ENCODE measurements around the gene GRID2. TPM values are rescaled to one million over a fixed set of nuclear protein-coding genes. Genes with fewer than 3 reads are reported as not detected.

GRID2 gene
- polyA plus RNA-seq, 1 donor from 2014 or later = not detected

DNA sequence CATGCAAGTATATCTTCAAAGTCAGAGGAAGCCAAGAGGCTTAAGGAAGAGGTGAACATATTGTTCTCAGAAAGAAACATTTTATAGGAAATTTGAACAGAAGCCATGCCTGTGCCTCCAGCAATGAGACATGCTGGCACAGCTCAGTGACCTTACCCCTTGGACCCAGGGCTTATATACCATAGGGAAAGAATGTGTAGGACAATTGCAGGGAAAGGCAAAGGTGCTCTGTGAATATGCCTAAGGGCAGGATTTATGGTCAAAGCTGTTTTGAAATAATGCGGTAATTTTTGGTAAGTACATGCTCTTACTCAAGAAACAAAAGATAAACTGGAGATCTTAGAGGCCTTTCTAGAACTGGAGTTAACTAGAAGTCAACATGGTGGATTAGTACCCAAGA is 568.8 kb downstream of the GRID2 start:
- no peak overlapping the region for H3K4me3 Mint-ChIP-seq
- H3K27me3 Mint-ChIP-seq = no peaks in the 10 kb centered on the region
- no peaks in the 10 kb centered on the region for H3K4me1 Mint-ChIP-seq
- no peaks in the 10 kb centered on the region for H3K36me3 Mint-ChIP-seq
- no peaks in the 10 kb centered on the region for H3K9me3 Mint-ChIP-seq
- no peak overlapping the region for H3K27ac Mint-ChIP-seq

DNA sequence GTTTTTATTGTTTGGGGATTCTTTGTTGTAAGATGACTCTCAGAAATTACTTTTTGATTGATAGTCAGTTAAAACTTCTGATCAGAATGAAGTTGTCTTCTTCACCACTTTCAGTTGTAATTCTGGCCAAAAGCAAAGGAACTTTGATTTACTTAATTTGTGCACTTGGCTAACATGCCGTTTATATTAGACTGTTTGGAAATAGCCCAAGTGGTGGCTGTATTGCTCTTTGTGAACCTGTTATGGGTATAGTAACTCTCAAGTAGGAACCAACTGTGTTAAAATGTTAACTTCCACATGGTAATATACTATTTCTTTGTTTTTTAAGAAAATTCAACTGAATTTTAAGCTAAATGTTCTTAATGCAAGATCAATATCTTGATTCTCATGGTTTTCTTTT is 581.9 kb downstream of the GRID2 start:
- H3K4me1 Mint-ChIP-seq = no peaks in the 10 kb centered on the region
- no peak overlapping the region for H3K4me3 Mint-ChIP-seq
- H3K36me3 Mint-ChIP-seq = no peaks in the 10 kb centered on the region
- H3K27ac Mint-ChIP-seq = no peak overlapping the region
- H3K27me3 Mint-ChIP-seq = no peaks in the 10 kb centered on the region
- H3K9me3 Mint-ChIP-seq = peaks cover 0 to 6% (median 3%) of the 10 kb centered on the region in 3 donors

DNA sequence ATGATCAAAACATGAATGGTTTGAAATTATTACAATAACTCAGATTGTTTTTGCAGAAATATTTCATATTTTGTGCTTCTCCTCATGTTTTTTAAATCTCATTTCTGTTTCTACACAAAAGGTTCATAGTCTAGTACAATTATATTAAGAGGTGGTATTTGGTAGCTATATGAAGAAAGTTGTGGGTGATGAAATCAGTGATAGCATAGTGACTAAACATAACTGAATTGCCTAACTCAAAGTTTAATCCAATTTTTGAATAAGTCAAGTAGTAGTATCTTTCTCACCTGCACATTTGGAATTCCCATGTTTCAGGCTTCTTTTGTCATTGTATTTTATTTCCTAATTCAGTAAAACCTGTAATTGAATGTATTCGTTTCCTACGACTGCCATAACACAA is 648.7 kb downstream of the GRID2 start:
- peaks cover 0 to 2% (median 0%) of the 10 kb centered on the region in 3 donors for H3K4me1 Mint-ChIP-seq
- no peak overlapping the region for H3K4me3 Mint-ChIP-seq
- no peaks in the 10 kb centered on the region for H3K36me3 Mint-ChIP-seq

GRCh38 chr4:92952897-92953296 is 649.1 kb downstream of the GRID2 start:
- Mint-ChIP-seq H3K9me3 (no peaks in the 10 kb centered on the region), H3K4me1 (peaks cover 0 to 2% (median 0%) of the 10 kb centered on the region in 3 donors), H3K36me3 (no peaks in the 10 kb centered on the region), H3K4me3 (no peak overlapping the region), H3K27me3 (no peaks in the 10 kb centered on the region), H3K27ac (no peak overlapping the region)

More for the DNA sequence above, 648.7 kb downstream of the GRID2 start:
- Mint-ChIP-seq H3K9me3 (no peaks in the 10 kb centered on the region), H3K27ac (no peak overlapping the region), H3K27me3 (no peaks in the 10 kb centered on the region)

DNA sequence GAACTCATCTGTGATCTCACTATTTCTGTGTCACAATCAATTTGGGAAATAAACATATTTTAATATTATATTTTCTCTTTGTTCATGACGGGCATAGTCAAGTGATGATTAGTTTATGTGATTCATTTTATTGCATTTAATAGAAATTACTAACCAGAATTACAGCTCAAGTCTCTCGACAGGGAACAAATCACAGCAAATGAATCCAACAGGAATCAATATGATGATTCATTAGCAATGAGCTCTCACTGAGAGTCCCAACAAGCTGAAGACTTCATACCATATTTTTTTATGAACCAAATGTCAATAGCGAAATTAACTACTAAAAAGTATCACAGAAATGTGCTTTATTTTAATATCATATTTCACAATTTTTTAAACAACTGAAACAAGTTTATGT is 649.7 kb downstream of the GRID2 start:
- H3K27ac Mint-ChIP-seq = no peak overlapping the region
- H3K36me3 Mint-ChIP-seq = no peaks in the 10 kb centered on the region
- H3K9me3 Mint-ChIP-seq = peaks cover 0 to 4% (median 0%) of the 10 kb centered on the region in 3 donors
- H3K4me1 Mint-ChIP-seq = peaks cover 0 to 2% (median 0%) of the 10 kb centered on the region in 3 donors
- no peaks in the 10 kb centered on the region for H3K27me3 Mint-ChIP-seq
- H3K4me3 Mint-ChIP-seq = no peak overlapping the region

GRCh38 chr4:92961881-92962280 is 658.1 kb downstream of the GRID2 start:
- no peak overlapping the region for H3K27ac Mint-ChIP-seq
- no peaks in the 10 kb centered on the region for H3K36me3 Mint-ChIP-seq
- no peaks in the 10 kb centered on the region for H3K27me3 Mint-ChIP-seq
- H3K4me3 Mint-ChIP-seq = no peak overlapping the region
- no peaks in the 10 kb centered on the region for H3K4me1 Mint-ChIP-seq
- peaks cover 3 to 6% (median 4%) of the 10 kb centered on the region in 3 donors for H3K9me3 Mint-ChIP-seq

GRCh38 chr4:92962831-92963230 is 659.1 kb downstream of the GRID2 start:
- Mint-ChIP-seq H3K27ac (no peak overlapping the region), H3K36me3 (no peaks in the 10 kb centered on the region), H3K27me3 (no peaks in the 10 kb centered on the region), H3K4me1 (no peaks in the 10 kb centered on the region), H3K9me3 (peaks cover 5 to 6% (median 5%) of the 10 kb centered on the region in 3 donors), H3K4me3 (no peak overlapping the region)

DNA sequence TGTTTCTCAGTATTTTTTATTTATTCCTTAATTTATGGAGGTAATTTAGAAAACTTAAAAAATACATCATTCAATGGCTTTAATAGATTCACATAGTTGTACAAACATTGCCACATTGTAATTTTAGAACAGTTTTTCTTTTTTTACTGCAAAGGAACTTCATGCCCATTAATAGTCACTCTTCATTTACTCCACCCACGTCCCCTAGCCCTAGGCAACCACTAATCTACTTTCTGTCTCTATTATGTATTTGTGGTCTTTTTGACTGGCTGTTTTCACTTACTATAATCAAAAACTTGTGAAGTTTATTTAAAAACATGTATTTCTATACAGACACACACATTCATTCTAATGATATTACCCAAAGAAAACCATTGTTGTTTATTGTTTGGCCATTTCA is 664.8 kb downstream of the GRID2 start:
- Mint-ChIP-seq H3K4me1 (no peaks in the 10 kb centered on the region), H3K4me3 (no peak overlapping the region), H3K36me3 (no peaks in the 10 kb centered on the region)

GRCh38 chr4:92968996-92969395 is 665.2 kb downstream of the GRID2 start:
- peaks cover 0 to 6% (median 5%) of the 10 kb centered on the region in 3 donors for H3K9me3 Mint-ChIP-seq
- no peak overlapping the region for H3K4me3 Mint-ChIP-seq
- H3K36me3 Mint-ChIP-seq = no peaks in the 10 kb centered on the region
- H3K27ac Mint-ChIP-seq = no peak overlapping the region
- H3K27me3 Mint-ChIP-seq = no peaks in the 10 kb centered on the region
- no peaks in the 10 kb centered on the region for H3K4me1 Mint-ChIP-seq

More for the DNA sequence above, 664.8 kb downstream of the GRID2 start:
- Mint-ChIP-seq H3K27ac (no peak overlapping the region), H3K27me3 (no peaks in the 10 kb centered on the region), H3K9me3 (peaks cover 0 to 6% (median 4%) of the 10 kb centered on the region in 3 donors)

DNA sequence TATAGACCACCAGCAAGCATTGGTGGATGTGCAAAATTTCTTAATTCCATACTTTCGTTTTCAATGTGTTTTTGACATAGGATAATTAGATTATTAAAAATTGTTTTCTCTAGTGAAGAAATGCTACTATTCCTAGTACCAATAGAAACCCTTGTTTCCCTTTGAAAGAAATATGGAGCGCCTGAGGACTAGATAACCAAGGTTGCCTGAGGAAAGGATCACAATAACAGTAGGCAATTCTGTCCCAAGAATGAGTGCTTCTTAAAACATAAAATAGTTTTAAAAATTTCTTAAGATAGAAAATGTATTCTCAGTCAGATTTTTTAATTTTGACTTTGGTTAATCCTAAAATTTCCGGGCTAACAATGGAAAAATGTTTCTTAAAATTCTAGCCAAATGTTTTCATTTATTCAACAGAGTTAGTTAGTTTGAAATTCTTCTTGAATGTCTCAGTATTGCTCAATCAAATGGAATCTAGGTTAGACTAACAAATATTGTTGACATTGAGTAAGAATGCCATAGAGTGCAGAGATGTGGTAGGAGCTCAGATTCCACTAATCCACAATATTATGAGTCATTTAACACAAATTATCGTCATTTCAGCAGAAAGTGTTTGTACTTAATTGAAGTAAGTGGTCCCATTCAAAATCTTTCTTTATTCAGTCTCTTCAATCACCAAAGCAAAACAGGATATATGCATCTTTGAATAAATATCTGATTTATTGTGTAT is 666.0 kb downstream of the GRID2 start:
- H3K4me1 Mint-ChIP-seq = no peaks in the 10 kb centered on the region
- no peak overlapping the region for H3K27ac Mint-ChIP-seq
- peaks cover 0 to 6% (median 6%) of the 10 kb centered on the region in 3 donors for H3K9me3 Mint-ChIP-seq
- no peaks in the 10 kb centered on the region for H3K27me3 Mint-ChIP-seq
- no peak overlapping the region for H3K4me3 Mint-ChIP-seq
- H3K36me3 Mint-ChIP-seq = no peaks in the 10 kb centered on the region

- Mint-ChIP-seq H3K36me3 (no peaks in the 10 kb centered on the region), H3K27ac (no peak overlapping the region), H3K9me3 (peaks cover 0 to 6% (median 3%) of the 10 kb centered on the region in 3 donors), H3K4me1 (no peaks in the 10 kb centered on the region), H3K27me3 (no peaks in the 10 kb centered on the region), H3K4me3 (no peak overlapping the region)
These were observed 667.2 kb downstream of the GRID2 start for GRCh38 chr4:92970996-92971395.

DNA sequence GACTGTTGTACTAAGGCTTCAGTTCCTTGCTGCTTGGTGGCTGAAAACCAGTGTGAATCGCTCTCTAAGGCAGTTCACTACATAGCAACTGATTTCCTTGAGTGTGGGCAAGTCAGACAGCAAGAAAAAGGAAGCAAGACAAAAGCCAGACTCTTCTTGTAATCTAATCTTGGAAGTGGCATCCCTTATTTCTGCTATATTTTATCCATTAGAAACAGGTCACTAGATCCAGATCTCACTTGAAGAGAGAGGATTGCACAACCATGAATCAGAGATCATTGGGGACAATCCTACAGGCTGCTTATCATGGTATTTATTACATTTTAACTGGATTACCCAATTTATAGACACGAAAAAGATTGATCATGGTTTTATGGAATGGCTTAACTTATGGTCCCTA is 684.5 kb downstream of the GRID2 start:
- H3K27ac Mint-ChIP-seq = no peak overlapping the region
- no peak overlapping the region for H3K4me3 Mint-ChIP-seq
- H3K9me3 Mint-ChIP-seq = peaks cover 0 to 4% (median 0%) of the 10 kb centered on the region in 3 donors
- no peaks in the 10 kb centered on the region for H3K36me3 Mint-ChIP-seq
- H3K27me3 Mint-ChIP-seq = no peaks in the 10 kb centered on the region
- H3K4me1 Mint-ChIP-seq = no peaks in the 10 kb centered on the region

DNA sequence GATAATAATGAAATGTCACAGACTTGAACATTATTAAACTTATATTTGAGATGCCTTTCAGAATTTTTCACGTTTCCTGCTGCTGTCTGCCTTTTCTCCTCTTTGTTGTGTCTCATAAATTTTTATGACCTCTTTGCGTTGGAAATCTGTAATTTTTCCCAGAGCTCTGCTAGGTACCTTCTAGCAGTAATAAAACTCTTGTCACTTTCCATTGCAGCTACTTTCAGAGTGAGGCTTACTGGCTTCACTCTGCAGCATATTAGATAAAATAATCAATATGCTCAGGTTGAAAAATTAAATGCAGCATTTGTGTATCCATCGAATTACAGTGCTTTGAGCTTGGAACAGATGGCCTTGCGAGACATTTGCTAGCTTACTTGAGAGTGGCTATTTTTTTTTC is 689.0 kb downstream of the GRID2 start:
- Mint-ChIP-seq H3K9me3 (no peaks in the 10 kb centered on the region), H3K4me1 (no peaks in the 10 kb centered on the region), H3K36me3 (no peaks in the 10 kb centered on the region), H3K27ac (no peak overlapping the region), H3K4me3 (no peak overlapping the region), H3K27me3 (no peaks in the 10 kb centered on the region)

- H3K4me1 Mint-ChIP-seq = no peaks in the 10 kb centered on the region
- H3K4me3 Mint-ChIP-seq = no peak overlapping the region
- no peaks in the 10 kb centered on the region for H3K9me3 Mint-ChIP-seq
- no peak overlapping the region for H3K27ac Mint-ChIP-seq
- no peaks in the 10 kb centered on the region for H3K36me3 Mint-ChIP-seq
- no peaks in the 10 kb centered on the region for H3K27me3 Mint-ChIP-seq
These were observed 691.0 kb downstream of the GRID2 start for GRCh38 chr4:92994727-92995126.

DNA sequence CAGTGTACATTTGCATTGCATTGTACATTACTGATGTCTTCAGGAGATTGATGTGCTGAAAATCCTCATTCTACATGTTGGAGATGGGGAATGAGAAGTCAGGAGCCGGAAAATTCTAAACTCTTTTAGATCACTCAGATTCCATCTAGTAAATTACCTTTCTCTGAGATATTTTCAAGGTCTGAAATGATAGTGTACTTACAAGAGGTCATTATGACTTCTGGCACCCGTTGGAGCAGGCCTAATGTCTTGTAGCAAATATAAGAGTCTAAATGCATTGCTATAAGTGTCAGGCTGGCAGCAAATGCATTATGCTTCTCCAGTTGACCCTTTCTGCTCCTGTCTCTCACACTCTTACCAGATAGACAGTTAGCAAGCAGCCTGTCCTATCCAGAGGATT is 692.8 kb downstream of the GRID2 start:
- Mint-ChIP-seq H3K4me3 (no peak overlapping the region), H3K36me3 (no peaks in the 10 kb centered on the region), H3K4me1 (no peaks in the 10 kb centered on the region), H3K27ac (no peak overlapping the region), H3K9me3 (no peaks in the 10 kb centered on the region), H3K27me3 (no peaks in the 10 kb centered on the region)

- Mint-ChIP-seq H3K9me3 (no peaks in the 10 kb centered on the region), H3K27ac (no peak overlapping the region), H3K4me3 (no peak overlapping the region)
These were observed 697.1 kb downstream of the GRID2 start for GRCh38 chr4:93000910-93001309.

More at GRCh38 chr4:93000910-93001309, 697.1 kb downstream of the GRID2 start:
- Mint-ChIP-seq H3K4me1 (no peaks in the 10 kb centered on the region), H3K27me3 (no peaks in the 10 kb centered on the region), H3K36me3 (no peaks in the 10 kb centered on the region)
